Measurements from ENCODE around the gene CDH1. TPM values are rescaled to one million over a fixed set of nuclear protein-coding genes. Genes with fewer than 3 reads are reported as not detected.

CDH1 gene
- total RNA-seq, 4 donors from 2014 or later = 72.7 to 302 (median 160) TPM

- intact Hi-C loops (cut with DNase I) = no loop called here
- no peaks in the 10 kb centered on the region for H3K36me3 ChIP-seq
- H3K4me3 ChIP-seq = no peak overlapping the region
- peak overlapping the region in 2 of 4 donors; percentile 25 to 42 for H3K27ac ChIP-seq
- H3K4me1 ChIP-seq = peaks cover 6 to 18% (median 6%) of the 10 kb centered on the region in 3 donors
- TF ChIP-seq CTCF (IDR thresholded peaks at IDR 0.05) (no peak), POLR2A (IDR thresholded peaks at IDR 0.05) (no peak)
- DNase-seq = no peak
- H3K27me3 ChIP-seq = peaks cover 0 to 25% (median under 1%) of the 10 kb centered on the region in 4 donors
- no peaks in the 10 kb centered on the region for H3K9me3 ChIP-seq
- WGBS, 2 donors = 25 to 30% methylated on average over 3 of the region's 3 CpGs
Observed at GRCh38 chr16:68731637-68732036, 5.5 kb upstream of the CDH1 start.

- TF ChIP-seq POLR2A (IDR thresholded peaks at IDR 0.05) (no peak), CTCF (IDR thresholded peaks at IDR 0.05) (peak in 1 of 6 experiments; percentile 7)
- Histone ChIP-seq H3K4me1 (peaks cover 6 to 24% (median 10%) of the 10 kb centered on the region in 3 donors), H3K27me3 (peaks cover 0 to 31% (median 2%) of the 10 kb centered on the region in 4 donors), H3K27ac (peak overlapping the region; percentile 44 to 75 (median 50)), H3K36me3 (no peaks in the 10 kb centered on the region), H3K4me3 (no peak overlapping the region), H3K9me3 (no peaks in the 10 kb centered on the region)
- WGBS, 2 donors = 22 to 39% methylated on average over 6 of the region's 8 CpGs
- intact Hi-C loops (cut with DNase I) = no loop called here
- DNase-seq = no peak
Observed at GRCh38 chr16:68732042-68732680, 4.9 kb upstream of the CDH1 start.

GRCh38 chr16:68732741-68733399, 4.2 kb upstream of the CDH1 start:
- no peak for TF ChIP-seq CTCF (IDR thresholded peaks at IDR 0.05)
- no peak for TF ChIP-seq POLR2A (IDR thresholded peaks at IDR 0.05)
- Histone ChIP-seq H3K27ac (peak overlapping the region in 3 of 4 donors; percentile 44 to 75 (median 53)), H3K9me3 (no peaks in the 10 kb centered on the region), H3K36me3 (no peaks in the 10 kb centered on the region), H3K27me3 (peaks cover 0 to 38% (median 3%) of the 10 kb centered on the region in 4 donors), H3K4me3 (no peak overlapping the region), H3K4me1 (peaks cover 6 to 31% (median 17%) of the 10 kb centered on the region in 3 donors)
- intact Hi-C loops (cut with DNase I) = no loop called here
- no peak for DNase-seq
- WGBS, 2 donors = 56 to 73% methylated on average over 3 to 4 of the region's 4 CpGs

GRCh38 chr16:68733570-68733969, 3.5 kb upstream of the CDH1 start:
- H3K4me1 ChIP-seq = peaks cover 6 to 37% (median 19%) of the 10 kb centered on the region in 3 donors
- intact Hi-C loops (cut with DNase I) = no loop called here
- peaks cover 0 to 41% (median 5%) of the 10 kb centered on the region in 4 donors for H3K27me3 ChIP-seq
- no peak for DNase-seq
- no peaks in the 10 kb centered on the region for H3K9me3 ChIP-seq
- H3K4me3 ChIP-seq = no peak overlapping the region
- no peak overlapping the region for H3K27ac ChIP-seq
- no peaks in the 10 kb centered on the region for H3K36me3 ChIP-seq
- 80 to 94% methylated on average over 7 to 9 of the region's 9 CpGs for WGBS, 2 donors
- TF ChIP-seq CTCF (IDR thresholded peaks at IDR 0.05) (no peak), POLR2A (IDR thresholded peaks at IDR 0.05) (no peak)

GRCh38 chr16:68734782-68735181, 2.3 kb upstream of the CDH1 start:
- H3K27ac ChIP-seq = no peak overlapping the region
- TF ChIP-seq POLR2A (IDR thresholded peaks at IDR 0.05) = no peak
- TF ChIP-seq CTCF (IDR thresholded peaks at IDR 0.05) = no peak
- no peak for DNase-seq
- WGBS, 2 donors = 80 to 94% methylated on average over 2 of the region's 2 CpGs
- no peak overlapping the region for H3K4me3 ChIP-seq
- H3K27me3 ChIP-seq = peaks cover 0 to 41% (median 5%) of the 10 kb centered on the region in 4 donors
- H3K4me1 ChIP-seq = peaks cover 9 to 49% (median 19%) of the 10 kb centered on the region in 3 donors
- H3K36me3 ChIP-seq = no peaks in the 10 kb centered on the region
- intact Hi-C loops (cut with DNase I) = no loop called here
- H3K9me3 ChIP-seq = no peaks in the 10 kb centered on the region
